CD4-positive, alpha-beta T cell treated with Interferon gamma for 1 hour (primary cell): ENCODE measurements around the gene NISCH.

Source experiments
- DNase-seq: peaks from one replicate; pipeline ENCODE4 v3.0.0-alpha.2; 2020

Gene NISCH

DNA sequence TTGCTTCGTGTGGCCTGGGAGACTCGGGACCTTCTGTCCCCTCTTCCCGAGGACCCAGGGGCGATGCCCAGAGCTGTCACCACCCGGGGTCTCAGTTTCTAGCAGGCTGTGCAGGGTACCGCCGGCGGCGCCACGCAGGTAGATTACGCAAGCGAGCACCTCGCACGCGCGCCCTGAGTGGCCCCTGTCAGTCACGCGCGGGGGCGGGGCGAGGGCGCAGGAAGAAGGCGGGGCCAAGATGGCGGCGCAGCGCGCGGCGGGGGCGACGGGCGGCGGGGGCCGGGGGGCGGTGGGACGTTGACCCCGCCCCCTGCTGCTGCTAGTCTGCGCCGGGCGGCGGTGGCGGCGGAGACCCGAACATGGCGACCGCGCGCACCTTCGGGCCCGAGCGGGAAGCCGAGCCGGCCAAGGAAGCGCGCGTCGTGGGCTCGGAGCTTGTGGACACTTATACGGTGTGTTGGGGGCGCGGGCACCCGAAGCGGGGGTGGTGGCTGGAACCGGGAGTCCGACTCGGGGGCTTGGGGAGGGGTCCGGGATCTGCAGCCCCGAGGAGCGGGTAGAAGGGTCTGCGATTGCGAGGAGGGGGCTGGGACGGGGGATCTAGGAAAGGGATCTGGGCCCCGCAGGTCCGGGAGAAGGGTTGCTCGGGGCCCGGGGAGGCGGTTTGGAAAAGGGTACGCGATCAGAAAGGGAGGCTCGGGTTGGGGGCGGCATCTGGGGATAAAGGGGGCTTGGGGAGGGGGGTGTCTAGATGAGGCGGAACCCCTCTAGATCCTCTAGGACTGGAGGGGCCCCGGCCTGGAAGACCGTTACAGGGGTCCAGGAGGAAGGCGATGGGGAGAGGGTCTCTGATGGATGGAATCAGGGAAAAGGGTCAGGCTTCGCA lies at the start of gene NISCH:
NISCH (plus strand) TSS at position 322 of the 886 bp plus-strand sequence; CDS start at position 360, 38 bp downstream.
- DNase-seq, result peak; percentile 93

GRCh38 chr3:52406231-52406661 lies 49.2 kb upstream of the NISCH start:
- DNase-seq, result no peak

GRCh38 chr3:52406791-52407510 lies 48.5 kb upstream of the NISCH start:
- DNase-seq, result no peak

- no peak for DNase-seq
Measured at GRCh38 chr3:52407779-52408178, 47.6 kb upstream of the NISCH start.

DNA sequence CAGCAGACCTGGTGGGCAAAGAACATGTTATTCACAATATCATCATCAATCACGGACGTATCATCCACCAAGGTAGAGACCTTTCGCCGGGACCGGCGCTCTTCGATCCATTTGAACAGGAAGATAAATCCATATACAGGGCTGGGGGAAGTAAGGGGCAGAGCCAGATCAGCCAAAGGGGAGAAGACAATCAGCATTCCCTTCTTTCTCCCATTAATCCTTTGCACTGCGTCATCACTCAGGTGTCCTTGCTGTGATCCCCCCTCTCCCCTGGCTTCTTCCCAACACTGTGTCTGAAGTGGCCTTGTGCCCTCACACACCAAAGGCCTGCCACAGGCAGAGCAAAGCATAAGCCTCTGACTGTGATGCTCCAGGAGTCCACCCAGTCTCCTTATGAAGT lies 46.9 kb upstream of the NISCH start:
- DNase-seq, result no peak

GRCh38 chr3:52415800-52416199 lies 39.6 kb upstream of the NISCH start:
- no peak for DNase-seq

DNA sequence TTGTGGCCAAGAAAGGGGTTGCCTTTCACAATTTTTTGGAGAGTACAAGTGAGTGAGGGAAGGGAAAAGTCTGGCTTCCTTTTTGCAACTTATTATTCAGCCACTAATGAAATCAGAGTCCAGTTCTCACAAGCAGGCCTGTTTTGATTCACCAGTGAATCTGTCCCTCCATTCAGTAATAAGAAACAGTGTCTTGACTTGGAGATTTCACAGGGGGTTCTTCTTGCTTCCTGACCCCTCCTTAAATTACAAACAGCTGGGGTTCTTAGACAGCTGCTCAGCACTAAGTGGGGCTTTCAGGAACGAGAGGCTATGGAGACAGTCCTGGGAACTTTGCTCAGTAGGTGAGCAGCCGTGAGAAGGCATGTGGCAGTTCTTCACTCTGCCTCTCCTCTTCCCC lies 35.0 kb upstream of the NISCH start:
- no peak for DNase-seq

DNA sequence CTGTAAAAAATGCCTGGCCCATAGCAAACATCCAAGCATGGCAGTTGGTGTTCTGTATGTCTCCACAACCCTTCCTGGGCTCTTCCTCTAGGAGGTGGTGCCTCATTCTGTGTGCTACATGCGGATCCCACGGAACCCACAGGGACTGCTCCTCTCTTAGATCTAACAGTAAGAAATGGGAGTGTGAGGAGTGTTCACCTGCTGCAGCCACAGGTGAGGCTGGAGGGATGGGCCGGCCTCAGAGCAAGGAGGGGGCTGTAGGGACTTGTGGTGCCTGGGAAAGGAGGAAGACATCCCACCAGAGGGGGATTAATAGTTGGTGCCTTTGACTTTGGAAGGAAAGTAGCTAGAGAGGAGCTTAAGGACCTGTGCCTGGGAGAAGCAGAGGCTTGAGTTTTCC lies 32.7 kb upstream of the NISCH start:
- no peak for DNase-seq

DNA sequence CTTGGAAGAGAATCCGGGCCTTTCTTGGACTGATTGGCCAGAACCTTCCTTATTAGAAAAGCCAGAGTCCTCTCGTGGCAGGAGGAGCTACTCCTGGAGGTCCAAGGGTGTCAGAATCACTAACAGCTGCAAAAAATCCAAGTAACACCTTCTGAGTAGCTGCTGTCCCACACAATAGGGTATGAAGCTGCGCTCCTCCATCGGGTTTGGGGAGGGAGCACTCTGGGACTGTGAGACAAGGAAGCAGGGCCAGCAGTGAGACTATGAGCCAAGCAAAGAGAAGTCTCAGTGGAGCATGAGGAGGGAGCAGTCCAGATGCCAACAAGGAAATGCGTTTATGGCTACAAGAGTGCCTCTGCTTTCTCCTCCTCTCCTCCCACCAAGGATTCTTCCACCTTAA lies 32.2 kb upstream of the NISCH start:
- DNase-seq, result no peak

GRCh38 chr3:52428151-52429005 lies 27.0 kb upstream of the NISCH start:
- DNase-seq, result no peak

GRCh38 chr3:52429031-52429430 lies 26.4 kb upstream of the NISCH start:
- DNase-seq, result no peak

DNA sequence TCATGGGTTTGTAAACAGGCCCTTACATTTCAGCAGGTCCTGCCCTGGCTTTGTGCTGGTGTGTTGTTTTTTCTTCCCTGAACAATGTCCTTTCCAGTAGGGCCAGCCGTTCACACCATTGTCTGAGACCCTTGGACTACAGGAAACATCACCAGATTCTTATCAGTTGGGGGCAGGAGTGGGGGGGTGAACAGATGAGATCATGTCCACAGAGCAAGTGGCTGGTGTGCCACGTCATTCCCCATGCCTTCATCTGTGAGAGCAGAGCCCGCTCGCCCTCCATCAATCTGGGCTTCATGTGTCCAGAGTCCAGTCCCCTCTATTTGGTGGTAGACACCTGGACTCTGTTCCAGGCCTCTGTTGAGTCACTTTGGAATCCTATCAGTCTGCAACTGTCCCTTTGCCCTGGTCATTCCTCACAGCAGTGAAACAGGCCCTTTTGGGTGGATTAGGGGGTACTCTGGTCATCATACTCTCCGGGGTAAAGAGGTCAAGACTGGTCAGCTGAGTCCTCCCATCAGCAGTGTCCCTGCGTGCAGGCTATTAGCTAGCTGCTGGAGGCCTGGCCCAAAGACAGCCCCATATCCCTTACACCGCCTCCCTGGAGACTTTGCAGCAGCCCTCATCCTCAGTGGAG lies 25.5 kb upstream of the NISCH start:
- no peak for DNase-seq

DNA sequence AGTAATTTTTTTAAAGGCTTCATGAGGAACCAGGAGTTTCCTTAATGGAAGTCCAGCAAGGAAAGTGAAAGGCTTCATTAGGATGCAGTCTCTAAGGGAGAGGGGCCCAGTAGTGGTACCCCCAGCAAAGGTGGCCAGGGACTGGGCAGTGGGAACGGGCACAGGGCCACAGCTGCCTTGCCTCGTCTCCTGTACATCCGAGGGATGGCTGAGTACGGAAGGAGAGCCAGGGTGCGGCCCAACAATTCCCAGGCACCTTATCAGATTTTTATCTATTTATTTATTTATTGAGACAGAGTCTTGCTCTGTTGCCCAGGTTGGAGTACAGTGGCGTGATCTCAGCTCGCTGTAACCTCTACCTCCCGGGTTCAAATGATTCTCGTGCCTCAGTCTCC lies 25.0 kb upstream of the NISCH start:
- no peak for DNase-seq

DNA sequence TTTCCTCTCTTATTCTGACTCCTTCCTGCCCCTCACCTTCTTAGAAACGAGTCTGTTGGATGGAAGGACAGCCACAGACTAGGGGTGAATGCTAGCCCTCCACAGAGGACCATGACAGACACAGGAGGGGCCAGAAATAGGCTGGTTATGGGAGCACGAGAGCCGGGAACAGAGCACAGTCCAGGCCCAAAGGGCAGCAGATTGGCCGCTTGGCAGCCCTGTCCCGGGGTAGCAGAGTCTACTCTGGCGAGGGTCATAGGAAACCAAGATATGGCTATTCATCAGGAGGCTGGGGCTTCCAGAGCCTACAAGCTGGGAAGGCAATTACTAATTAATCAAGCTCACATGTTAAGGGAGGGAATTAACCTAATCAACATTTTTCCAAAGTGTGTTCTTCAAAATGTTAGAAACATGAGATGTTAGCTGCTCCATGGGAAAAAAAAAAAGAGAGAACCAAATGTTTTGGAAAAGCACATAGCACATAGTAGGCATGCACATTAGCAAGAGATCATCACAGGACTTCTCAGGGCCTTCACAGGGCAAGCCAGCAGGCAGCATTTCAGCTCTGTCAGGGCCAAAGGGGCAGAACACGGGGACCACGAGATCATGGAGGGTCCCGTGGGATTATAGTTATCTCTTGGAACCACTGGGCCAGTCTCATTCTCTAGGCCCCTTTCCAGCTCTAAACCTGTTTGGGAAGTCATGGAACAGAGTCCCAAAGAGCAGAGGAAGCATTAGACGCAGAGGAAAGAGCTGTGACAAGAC lies 23.8 kb upstream of the NISCH start:
- DNase-seq, result no peak

GRCh38 chr3:52432225-52432624 lies 23.2 kb upstream of the NISCH start:
- no peak for DNase-seq

DNA sequence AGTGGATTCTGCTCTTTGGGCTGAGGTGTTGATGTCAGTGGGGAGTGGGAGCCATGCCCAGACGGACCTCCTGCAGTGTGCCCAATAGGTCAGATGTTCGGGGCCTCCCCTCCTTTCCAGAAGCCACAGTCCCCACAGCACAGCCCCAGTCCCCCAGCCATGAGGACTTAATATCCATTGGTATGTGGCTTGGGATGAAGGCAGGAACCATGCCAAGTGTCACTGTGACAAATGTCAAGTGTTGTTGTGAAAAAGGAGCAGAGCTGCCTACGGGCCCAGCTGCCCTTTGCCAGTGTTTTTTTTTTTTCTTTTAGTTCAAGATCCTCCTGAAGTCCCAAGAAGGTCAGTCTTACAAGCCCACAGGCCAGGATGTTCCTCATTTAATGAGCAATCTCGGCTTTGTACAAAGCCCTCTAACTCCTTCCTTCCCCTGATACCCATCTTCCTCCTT lies 22.7 kb upstream of the NISCH start:
- DNase-seq, result no peak

- DNase-seq, result no peak
Measured at GRCh38 chr3:52433328-52433995, 21.9 kb upstream of the NISCH start.

- no peak for DNase-seq
Measured at GRCh38 chr3:52433996-52434479, 21.4 kb upstream of the NISCH start.

GRCh38 chr3:52434491-52435115 lies 20.8 kb upstream of the NISCH start:
- DNase-seq, result no peak

DNA sequence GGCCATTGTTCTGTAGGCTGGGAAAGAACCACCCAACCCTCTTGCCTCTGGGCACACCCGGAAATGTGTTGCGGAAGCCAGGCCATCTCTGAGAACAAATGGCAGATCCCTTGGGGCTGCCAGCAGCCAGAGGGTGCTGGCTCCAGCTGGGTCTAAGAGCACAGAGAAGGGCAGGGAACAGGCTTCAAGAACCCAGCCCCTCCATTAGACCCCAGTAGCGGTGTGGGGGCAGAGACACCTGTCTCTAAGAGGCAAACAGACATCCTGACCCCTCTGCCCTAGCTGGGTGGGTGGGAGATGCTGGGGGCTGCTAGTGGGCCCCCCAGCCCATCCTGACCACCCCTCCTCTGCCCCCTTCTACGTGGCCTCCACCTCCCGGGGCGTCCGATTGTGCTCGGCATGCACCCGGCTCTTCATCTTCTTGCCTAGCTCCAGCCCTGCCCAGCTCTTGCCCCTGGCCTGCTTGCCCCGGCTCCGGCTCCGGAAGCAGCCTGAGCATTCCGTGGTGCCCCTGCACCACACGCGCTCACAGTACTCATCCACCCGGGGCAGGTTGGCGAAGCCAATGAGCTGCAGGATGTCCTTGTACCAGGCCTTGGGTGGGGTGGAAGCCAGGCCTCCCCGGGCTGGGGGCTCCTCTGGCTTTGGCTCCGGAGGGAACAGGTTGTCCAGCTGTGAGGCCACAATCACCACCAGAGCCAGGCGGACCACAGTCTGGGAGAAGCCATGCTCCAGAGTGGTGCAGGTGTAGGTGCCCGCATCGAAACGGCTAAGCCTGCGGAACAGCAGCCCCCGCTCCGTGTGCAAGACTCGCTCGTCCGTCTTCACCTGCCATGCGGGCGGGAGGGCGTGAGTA lies 19.9 kb upstream of the NISCH start:
- no peak for DNase-seq
